SKM-1 (cell line): ENCODE measurements around the gene RPH3AL.
"Not testable (repeated sequence)": the region's sequence is repeated elsewhere in the genome, so short reads cannot be mapped to it uniquely, and the experiment has no call there.

ENCODE experiments used
- DNase-seq: peaks from one replicate; lab custom pipeline; 2025; ENCODE audit not compliant: unreplicated experiment; lab: John Stamatoyannopoulos, UW

The RPH3AL gene

DNA sequence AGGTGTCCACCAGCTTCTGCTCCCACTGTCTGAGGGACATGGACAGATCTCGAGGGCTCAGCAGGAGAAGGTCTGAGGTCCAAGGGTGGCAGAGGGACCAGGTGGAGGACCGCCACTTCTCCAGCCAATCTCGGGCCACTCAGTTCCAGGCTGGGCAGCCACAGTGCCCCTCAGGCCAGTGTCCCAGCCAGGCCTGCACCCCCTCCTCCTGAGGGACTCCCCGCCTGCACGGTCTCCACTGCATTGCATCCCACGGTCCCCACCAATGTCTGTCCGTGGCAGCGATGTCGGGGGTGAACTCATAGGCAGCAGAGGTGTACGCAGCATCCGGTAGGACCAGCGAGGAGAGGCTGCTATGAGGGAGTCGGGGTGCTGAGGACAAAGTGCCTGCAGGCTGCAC is 107.0 kb downstream of the RPH3AL start:
- no peak for DNase-seq

DNA sequence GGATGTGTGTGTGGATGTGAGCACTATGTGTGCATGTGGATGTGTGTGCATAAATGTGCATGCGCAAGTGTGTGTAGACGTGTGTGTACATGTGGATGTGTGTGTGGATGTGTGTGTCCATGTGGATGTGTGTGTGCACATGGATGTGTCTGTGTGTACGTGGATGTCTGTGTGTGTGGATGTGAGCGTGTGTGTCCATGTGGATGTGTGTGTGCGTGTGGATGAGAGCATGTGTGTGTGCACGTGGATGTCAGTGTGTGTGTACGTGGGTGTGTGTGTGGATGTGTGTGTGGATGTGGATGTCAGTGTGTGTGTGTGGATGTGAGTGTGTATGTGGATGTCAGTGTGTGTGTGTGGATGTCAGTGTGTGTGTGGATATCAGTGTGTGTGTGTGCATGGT is 107.6 kb downstream of the RPH3AL start:
- DNase-seq, result no peak

DNA sequence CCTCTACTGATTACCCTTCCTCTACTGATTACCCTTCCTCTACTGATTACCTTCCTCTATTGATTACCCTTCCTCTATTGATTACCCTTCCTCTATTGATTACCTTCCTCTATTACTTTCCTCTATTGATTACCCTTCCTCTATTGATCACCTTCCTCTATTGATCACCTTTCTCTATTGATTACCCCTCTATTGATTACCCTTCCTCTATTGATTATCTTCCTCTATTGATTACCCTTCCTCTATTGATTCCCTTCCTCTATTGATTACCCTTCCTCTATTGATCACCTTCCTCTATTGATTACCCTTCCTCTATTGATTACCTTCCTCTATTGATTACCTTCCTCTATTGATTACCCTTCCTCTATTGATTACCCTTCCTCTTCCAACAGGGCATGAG is 108.7 kb downstream of the RPH3AL start:
- DNase-seq, result not testable (repeated sequence)

DNA sequence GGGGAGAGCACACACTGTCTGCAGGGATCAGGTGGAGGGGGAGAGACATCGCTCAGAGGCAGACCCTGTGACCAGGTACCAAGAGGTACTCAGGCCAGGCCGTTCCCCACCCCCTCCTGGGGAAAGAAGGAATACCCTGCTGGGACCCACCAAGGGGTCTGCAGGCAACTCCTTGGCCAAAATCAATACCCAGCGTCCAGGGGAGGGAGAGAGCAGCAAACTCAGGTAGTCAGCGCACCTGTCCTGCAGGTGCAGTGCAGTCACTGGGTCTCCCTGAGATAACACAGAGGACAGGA is 113.7 kb downstream of the RPH3AL start:
- no peak for DNase-seq

DNA sequence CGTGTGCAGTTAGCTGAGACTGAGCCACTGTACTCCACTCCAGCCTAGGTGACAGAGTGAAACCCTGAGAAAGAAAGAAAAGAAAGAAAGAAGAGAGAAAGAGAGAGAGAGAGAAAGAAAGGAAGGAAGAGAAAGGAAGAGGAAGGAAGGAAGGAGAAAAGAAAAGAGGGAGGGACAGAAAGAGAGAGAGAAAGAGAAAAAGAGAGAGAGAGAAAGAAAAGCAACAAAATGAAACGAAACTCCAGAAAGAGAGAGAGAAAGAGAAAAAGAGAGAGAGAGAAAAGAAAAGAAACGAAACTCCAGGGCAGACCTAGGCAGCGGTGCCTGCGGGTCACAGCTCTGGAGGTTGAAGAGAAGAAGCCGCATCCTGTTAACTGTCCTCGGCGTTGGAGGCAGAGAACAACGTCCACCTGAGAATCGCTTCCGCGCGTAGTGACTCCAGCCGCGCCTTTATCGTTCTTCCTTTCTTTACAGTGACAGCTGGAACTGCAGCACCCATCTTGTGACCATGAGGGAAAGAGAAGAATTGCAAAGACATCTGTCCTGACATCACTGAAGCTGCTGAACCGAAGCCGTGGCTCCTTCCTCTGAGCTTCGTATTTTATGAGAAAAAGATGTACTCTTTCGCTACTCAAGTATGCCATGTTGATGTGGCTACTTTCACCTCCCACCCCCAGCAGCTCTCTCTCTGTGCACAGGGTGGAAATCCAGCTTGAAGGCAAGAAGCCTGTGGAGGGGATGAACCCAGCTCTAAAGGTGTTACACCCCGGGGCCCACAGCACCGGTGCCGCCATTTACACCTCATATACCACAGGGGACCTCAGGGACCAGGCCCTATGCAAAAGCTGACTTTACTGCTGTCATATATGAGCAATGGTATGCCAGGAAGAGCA is 114.3 kb downstream of the RPH3AL start:
- DNase-seq, result no peak

DNA sequence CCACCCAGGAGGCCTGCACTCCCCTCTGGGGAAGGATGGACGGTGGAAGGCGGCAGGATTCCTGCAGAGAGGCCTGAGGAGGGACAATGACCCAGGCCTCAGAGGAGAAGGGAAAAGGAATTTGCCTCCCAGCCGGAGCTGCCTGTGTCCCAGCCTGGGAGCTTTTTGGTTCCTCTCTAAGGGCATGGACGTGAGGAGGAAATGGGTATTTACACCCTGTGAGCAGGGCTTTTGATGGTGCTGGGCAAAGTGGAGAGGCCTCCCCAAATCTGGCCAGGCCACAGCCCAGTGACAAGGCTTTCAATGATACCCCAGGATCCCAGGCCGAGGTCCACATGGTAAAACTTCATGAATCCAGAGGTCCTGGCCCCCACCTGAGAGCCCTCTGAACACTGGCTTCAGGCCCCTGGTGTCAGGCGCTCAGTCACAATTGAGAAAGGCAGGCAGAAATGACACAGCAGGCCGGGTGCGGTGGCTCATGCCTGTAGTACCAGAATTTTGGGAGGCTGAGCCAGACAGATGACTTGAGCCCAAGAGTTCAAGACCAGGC is 115.1 kb downstream of the RPH3AL start:
- no peak for DNase-seq

DNA sequence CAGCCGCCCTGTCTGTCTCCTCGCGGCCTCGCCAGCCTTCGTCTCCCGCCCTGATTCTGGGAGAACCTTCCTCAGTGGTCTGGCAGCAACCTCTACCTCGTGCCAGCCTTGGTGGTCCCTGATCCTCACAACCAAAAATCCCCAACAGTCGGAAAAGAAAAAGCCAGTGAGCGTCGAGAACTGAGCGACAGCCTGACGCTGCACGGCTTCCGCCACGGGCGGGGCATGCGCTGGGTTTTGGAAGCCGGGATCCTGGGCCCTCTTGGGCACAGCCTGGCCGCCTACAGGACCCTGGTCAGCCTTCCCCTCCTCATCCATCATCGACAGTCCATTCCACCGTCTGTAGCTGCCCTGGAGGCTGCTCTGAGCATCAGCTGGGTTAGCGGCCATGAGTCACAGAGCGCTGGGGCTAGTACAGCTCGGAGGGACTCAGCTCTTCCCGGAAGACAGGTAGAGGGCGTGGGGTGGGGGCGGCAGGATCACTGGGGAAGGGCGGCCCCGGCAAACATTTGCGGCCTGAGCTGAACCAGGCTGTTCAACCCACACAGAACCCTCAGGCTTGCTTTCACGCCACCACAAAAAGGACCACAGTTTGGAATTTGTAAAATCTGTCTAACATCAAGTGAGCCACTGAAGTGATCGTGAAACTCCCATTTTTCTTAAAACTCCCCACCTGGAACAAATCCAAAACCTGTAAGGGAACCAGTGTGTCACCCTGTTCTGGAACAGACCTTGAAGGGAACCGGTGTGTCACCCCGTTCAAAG is 115.8 kb downstream of the RPH3AL start:
- no peak for DNase-seq

DNA sequence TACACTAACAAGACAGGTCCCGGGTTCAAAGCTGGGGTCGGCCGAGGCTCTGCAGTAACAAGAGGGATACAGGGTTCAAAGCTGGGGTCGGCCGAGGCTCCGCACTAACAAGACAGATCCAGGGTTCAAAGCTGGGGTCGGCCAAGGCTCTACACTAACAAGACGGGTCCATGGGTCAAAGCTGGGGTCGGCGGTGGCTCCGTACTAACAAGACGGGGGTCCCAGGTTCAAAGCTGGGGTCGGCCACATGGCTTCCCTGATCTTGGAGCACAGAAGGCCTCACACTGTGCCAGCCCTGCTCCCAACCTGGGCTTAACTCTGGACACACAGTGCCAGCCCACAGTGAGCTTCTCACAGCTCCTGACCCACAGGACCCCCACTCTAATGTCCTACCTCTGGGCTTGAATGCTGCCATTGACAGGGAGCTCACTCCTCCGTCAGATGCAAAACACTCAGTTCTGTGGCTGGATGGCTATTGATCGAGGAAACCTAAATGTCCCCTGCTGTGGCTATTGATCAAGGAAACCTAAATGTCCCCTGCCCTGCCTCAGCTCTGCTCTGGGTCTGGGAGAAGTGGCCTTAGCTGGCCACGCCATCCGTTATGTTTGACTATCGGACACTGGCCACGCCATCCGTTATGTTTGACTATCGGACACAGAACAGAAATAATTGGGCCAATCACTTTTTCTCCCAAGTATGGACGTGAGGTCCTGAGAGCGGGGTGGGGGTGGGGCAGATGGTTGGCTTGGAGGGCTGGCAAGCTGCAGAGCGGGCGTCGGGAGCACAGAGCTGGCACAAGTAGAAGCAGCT is 116.6 kb downstream of the RPH3AL start:
- DNase-seq, result no peak

DNA sequence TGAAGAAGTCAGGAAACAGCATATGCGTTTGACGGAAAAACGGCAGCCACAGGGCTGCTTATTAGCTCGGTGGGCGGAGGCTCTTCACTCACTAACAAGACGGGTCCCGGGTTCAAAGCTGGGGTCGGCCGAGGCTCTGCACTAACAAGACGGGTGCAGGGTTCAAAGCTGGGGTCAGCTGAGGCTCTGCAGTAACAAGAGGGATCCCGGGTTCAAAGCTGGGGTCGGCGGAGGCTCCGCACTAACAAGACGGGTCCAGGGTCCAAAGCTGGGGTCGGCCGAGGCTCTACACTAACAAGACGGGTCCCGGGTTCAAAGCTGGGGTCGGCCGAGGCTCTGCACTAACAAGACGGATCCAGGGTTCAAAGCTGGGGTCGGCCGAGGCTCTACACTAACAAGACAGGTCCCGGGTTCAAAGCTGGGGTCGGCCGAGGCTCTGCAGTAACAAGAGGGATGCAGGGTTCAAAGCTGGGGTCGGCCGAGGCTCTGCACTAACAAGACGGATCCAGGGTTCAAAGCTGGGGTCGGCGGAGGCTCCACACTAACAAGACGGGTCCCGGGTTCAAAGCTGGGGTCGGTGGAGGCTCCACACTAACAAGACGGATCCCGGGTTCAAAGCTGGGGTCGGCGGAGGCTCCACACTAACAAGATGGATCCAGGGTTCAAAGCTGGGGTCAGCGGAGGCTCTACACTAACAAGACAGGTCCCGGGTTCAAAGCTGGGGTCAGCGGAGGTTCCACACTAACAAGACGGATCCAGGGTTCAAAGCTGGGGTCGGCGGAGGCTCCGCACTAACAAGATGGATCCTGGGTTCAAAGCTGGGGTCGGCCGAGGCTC is 117.4 kb downstream of the RPH3AL start:
- not testable (repeated sequence) for DNase-seq

DNA sequence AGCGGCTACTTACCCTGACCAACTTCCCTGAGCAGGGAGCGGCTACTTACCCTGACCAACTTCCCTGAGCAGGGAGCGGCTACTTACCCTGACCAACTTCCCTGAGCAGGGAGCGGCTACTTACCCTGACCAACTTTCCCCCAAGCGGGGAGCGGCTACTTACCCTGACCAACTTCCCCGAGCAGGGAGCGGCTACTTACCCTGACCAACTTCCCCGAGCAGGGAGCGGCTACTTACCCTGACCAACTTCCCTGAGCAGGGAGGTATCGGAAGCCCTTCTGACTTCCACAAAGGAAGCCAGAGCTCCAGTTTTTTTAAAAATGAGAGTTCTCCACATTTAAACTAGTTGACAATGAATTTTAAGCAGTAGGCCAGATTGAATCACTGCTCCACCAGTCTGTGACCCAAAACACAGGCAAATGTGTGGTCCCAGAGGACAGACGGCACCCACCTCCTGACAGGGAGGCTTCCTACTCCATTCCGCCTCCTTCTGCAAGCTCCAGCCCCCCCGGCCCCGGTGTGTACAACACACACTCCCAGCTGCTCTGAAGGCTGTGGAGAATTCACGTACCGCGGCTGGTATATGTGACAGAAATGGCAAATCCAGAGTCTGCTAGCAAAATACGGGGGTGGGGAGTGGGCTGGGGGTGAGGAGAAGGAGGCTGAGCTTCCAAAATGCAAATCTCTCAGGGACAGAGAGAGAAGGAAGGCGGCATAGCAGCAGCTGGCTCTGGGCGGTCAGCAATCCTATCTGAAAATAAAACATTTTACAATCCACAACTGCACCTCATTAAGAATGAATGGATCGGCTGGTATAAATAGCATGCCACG is 118.2 kb downstream of the RPH3AL start:
- not testable (repeated sequence) for DNase-seq

DNA sequence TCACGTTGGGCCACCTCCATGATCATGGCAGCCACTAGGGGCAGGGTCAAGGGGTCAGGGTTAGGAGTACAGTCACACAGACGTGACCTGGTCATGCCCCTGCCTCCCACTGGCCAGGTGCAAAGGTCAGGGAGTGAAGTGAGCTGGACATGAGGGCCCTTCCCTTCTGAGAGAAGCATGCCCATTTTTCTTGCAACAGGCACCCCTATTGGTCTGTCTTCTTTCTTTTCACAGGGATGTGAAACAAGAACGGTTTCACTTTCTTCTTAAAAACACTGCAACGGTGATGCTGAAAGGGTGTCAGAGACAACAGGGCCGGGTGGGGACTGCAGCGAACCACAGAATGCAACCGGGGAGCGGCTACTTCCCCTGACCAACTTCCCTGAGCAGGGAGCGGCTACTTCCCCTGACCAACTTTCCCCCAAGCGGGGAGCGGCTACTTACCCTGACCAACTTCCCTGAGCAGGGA is 119.1 kb downstream of the RPH3AL start:
- no peak for DNase-seq

DNA sequence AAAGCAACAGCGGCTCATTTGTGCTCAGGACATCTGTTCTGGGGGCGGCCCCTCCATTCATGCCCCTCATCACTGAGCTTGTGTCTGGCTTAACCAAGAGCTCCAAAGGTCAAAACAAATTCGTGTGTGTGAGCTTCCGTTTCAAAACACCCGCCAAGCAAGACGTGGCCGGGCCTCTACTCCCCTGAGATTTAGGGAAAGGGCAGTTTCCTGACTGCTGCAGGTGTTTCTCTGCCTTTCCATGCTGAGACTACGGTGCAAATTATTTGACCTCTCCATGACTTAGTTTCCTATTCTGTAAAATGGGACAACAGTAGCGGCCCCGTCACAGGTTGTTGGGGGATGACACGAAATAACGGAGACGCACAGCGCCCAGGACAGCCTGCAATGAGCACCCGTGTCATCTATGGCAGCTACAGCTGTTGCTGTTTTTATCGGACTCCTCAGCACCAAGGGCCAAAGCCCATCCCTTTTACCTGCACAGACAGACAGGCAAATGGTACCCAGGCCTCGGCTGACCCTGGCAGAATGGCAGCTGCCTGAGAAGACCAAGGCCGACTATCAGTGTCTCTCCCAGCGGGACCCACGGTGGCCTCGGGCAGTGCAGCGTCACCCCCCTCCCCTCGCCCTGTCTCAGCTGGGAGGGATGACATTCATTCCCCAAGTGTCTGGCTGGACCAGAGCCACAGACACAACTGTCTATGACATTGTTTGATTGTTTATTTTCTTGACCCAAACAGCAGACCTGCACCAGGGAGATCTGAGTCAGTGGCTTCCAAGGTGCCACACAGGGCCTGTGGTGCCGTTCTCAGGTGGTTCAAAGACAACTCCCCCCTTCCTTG is 120.4 kb downstream of the RPH3AL start:
- DNase-seq, result no peak

DNA sequence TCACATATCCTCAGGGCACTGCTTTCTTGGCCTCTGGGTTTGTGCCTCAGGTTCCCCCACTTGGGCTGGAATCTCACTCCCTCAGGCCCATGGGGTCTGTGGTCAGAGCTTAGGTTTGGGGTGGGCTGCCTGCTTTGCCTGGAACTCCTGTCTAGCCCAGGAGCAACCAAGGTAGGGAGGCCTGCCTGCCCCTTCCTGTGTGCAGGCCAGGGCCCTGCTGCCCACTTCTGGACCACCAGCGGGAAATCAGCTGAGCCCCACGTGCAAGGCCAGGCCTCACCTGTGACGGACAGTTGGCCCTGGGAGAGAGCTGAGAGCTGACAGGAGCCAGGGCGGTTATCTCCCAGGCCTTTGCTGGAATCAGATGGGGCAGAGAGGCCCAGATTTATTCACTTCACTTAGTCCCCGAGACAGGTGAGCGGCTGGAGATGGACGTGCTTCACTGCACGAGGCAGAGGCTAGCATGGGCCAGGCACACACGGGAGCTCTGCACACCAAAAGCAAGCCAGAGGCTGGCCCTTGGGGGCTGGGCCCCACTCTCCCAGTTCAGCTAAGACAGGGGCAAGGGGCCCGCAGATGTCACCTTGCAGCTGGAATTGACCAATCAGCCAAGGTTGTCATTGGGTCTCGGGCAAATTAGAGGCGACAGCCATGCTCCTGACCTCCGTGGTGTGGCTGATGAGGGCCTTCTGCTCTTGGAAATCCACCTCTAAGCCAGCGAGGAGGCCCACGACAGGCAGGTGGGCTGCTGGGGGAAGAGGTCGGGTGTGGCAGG is 121.2 kb downstream of the RPH3AL start:
- no peak for DNase-seq

DNA sequence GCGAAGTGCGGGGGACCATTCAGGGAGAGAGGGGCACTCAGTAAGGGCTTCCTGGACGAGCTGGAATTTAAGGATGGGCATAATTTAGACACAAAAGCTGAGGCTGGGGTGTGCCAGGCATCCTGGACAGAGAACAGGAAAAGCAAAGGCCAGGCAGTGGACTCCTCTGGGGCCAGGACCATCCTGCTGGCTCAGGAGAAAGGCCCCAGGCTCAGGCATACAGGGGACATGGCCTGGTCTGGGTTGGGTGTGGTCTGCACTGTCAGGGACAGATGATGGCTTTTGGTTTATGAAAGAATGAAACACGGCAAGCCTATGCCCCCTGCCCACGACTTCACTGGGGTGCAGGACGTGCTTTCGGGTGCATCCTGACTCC is 122.2 kb downstream of the RPH3AL start:
- DNase-seq, result no peak

DNA sequence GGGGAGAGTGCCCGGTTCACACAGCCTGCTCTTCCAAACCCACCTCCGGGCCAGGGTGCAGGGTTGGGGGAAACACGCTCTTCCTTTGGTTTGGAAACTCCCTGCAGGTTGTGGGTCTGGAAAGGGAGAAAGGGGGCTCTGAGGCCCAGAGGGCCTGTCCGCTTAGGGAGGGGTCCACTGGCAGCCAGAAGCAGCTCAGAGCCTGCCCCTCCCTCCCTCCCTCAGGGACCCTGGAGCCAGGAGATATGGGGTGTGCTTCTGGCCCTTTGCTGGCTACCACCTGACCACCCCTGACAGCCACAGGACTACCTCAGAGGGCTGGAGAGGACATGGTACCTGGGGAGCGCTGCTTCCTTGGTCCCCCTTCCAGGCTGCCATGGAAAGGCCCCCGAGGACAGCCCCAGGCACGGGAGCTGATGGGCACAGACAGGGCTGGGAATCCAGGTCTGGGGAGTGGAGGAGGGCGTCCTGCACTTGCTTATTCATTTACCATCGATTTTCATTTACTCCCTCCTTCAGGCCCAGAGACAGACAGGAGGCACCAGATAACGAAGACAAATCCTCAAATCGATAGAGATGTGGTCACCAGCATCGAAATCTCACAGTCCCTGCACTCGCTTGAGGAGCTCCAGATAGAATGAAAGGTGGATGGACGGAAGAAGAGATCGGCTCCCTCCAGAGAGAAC is 122.8 kb downstream of the RPH3AL start:
- DNase-seq, result no peak

DNA sequence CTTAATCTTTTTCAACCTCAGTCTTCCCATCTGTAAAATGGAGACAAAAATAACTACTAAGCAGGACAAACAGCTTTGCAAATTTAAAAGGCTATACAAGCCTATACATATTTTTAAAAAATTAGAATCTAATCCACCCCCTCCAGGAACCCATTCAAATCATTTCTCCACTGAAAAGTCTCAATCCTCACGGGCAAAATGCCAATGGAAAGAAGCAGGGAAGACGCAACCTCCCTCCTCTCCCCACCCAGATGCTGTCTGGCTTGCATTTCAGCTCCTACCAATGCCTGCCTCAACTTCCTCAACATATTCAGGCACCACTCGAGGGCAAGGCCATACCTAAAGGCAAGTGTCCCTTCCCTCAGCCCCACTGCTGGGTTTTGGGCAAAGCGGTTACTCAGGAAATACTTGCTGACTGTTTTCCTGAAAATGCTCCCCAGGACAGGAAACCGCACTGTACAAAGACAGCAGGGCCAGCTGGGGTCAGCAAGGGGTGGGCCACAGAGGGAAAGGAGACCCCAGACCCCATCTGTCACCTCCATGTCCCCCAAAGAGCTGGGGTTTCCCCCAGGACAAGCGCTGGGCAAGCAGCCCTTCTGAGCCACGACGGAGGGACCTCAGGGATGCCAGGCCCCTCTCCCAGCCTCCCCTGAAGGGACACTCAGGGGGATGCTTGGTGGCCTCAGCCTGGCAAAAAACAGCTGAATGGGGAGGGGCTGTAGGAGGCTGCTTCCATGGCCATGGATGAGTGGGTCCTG is 123.5 kb downstream of the RPH3AL start:
- no peak for DNase-seq
